A673 (cell line): ENCODE measurements around the gene CAMK1D. TPM values are rescaled to one million over a fixed set of nuclear protein-coding genes. Genes with fewer than 3 reads are reported as not detected.

Source experiments
- BruUV-seq: library from RNA; stranded (reverse); fragments of 400-500 nt; replicated peaks from 2 replicates; lab custom pipeline; 2021; lab: Mats Ljungman, UMichigan
- CTCF ChIA-PET: fragments of 300-600 bp; sonication (Branson Sonifier 250); formaldehyde crosslinking; loops from one replicate; lab custom pipeline; 2022; ENCODE audit warnings: antibody characterized with exemption; lab: Charles Lee
- POLR2A ChIA-PET: fragments of 300-600 bp; sonication (Branson Sonifier 250); formaldehyde crosslinking; loops from one replicate; lab custom pipeline; 2022; ENCODE audit warnings: antibody characterized with exemption; ENCODE audit not compliant: low non-redundant PET; lab: Charles Lee
- DNase-seq: peaks from one replicate; pipeline ENCODE4 v3.0.0-alpha.2; 2015; ENCODE audit warnings: low spot score
- H3K27ac ChIP-seq: fragments of 200-600 bp; sonication (generic); 2 replicates; pipeline ENCODE4 v1.5.1; 2016; ENCODE audit warnings: mixed run types, low read depth, mild to moderate bottlenecking, mixed read lengths, antibody characterized with exemption, low read length; ENCODE audit not compliant: poor library complexity, severe bottlenecking
- H3K27me3 ChIP-seq: fragments of 200-600 bp; sonication (generic); replicated peaks from 2 replicates; pipeline ENCODE4 v1.6.1; 2017; ENCODE audit warnings: mixed run types, low read depth, mild to moderate bottlenecking, mixed read lengths, antibody characterized with exemption, low read length; ENCODE audit not compliant: insufficient read depth, poor library complexity
- H3K36me3 ChIP-seq: fragments of 200-600 bp; sonication (generic); 2 replicates; pipeline ENCODE4 v1.6.1; 2016; ENCODE audit warnings: mixed run types, mild to moderate bottlenecking, mixed read lengths, antibody characterized with exemption, low read length; ENCODE audit not compliant: insufficient read depth, poor library complexity, severe bottlenecking
- H3K4me1 ChIP-seq: fragments of 200-600 bp; sonication (generic); 2 replicates; pipeline ENCODE4 v1.6.1; 2017; ENCODE audit warnings: mixed run types, mild to moderate bottlenecking, mixed read lengths, antibody characterized with exemption, low read length; ENCODE audit not compliant: insufficient read depth, poor library complexity, severe bottlenecking
- H3K4me3 ChIP-seq: fragments of 200-600 bp; sonication (generic); 2 replicates; pipeline ENCODE4 v1.5.1; 2016; ENCODE audit warnings: low read depth, mixed run types, mild to moderate bottlenecking, mixed read lengths, low read length; ENCODE audit not compliant: poor library complexity, severe bottlenecking
- H3K9me3 ChIP-seq: fragments of 200-600 bp; sonication (generic); 2 replicates; pipeline ENCODE4 v1.6.1; 2016; ENCODE audit warnings: mixed run types, low read depth, mild to moderate bottlenecking, mixed read lengths, antibody characterized with exemption, low read length; ENCODE audit not compliant: poor library complexity, severe bottlenecking
- CTCF ChIP-seq: fragments of 300-800, 200-600 bp; sonication (generic); conservative IDR thresholded peaks from 2 replicates; pipeline ENCODE4 v1.5.1; 2017; ENCODE audit warnings: low read depth, mild to moderate bottlenecking, antibody characterized with exemption, low read length, moderate library complexity, mixed read lengths
- EZH2 ChIP-seq: fragments of 200-600 bp; sonication (generic); IDR thresholded peaks from 2 replicates; pipeline ENCODE4 v1.6.1; 2017; ENCODE audit warnings: borderline replicate concordance, low read depth, mild to moderate bottlenecking, mixed read lengths, antibody characterized with exemption, low read length; ENCODE audit not compliant: poor library complexity, severe bottlenecking
- intact Hi-C: fragments of 100-400 bp; cut with micrococcal nuclease; formaldehyde crosslinking; loops from one replicate; pipeline ENCODE4 v1.10.0; 2022; ENCODE audit not compliant: unreplicated experiment
- total RNA-seq: library from RNA; stranded (reverse); gene quantifications from 2 replicates; pipeline ENCODE4 v1.2.3, GENCODE V29; 2021

The CAMK1D gene
- total RNA-seq, 1 experiment from 2014 or later: 23.7 TPM

- no peak overlapping the region for H3K4me3 ChIP-seq
- ChIA-PET CTCF (no interaction called here), POLR2A (no interaction called here)
- intact Hi-C loops: no loop called here
- no peaks in the 10 kb centered on the region for H3K36me3 ChIP-seq
- no peaks in the 10 kb centered on the region for H3K27me3 ChIP-seq
- H3K9me3 ChIP-seq: no peaks in the 10 kb centered on the region
- H3K4me1 ChIP-seq: peaks cover 11% of the 10 kb centered on the region
- TSS peak; percentile 55 for BruUV-seq
- H3K27ac ChIP-seq: peak overlapping the region; percentile 76
- TF ChIP-seq CTCF (no peak), EZH2 (no peak)
- peak; percentile 16 for DNase-seq
Measured at GRCh38 chr10:12448340-12448728, 99.0 kb downstream of the CAMK1D start.

GRCh38 chr10:12448729-12449391 lies 99.5 kb downstream of the CAMK1D start:
- no TSS peak for BruUV-seq
- ChIA-PET POLR2A (interaction anchor here (0.6 kb wide), 1 partner anchor 207 kb away, joined by 3 read pairs; no protein-coding TSS in a partner anchor), CTCF (no interaction called here)
- Histone ChIP-seq H3K4me3 (no peak overlapping the region), H3K4me1 (peaks cover 11% of the 10 kb centered on the region), H3K9me3 (no peaks in the 10 kb centered on the region), H3K27me3 (no peaks in the 10 kb centered on the region), H3K27ac (peak overlapping the region; percentile 76), H3K36me3 (no peaks in the 10 kb centered on the region)
- DNase-seq: peak; percentile 73
- TF ChIP-seq CTCF (no peak), EZH2 (no peak)
- intact Hi-C loops: no loop called here

GRCh38 chr10:12455318-12455717 lies 106.0 kb downstream of the CAMK1D start:
- Histone ChIP-seq H3K9me3 (no peaks in the 10 kb centered on the region), H3K4me1 (peaks cover 26% of the 10 kb centered on the region), H3K4me3 (no peak overlapping the region), H3K27ac (no peak overlapping the region), H3K27me3 (no peaks in the 10 kb centered on the region), H3K36me3 (no peaks in the 10 kb centered on the region)
- TF ChIP-seq EZH2: no peak
- no peak for TF ChIP-seq CTCF
- POLR2A ChIA-PET: no interaction called here
- no peak for DNase-seq
- CTCF ChIA-PET: no interaction called here
- intact Hi-C loops: no loop called here
- no TSS peak for BruUV-seq
